AG04449 (cell line): Measurements from ENCODE around the gene PDLIM3.

Experiments used
- CTCF ChIA-PET: fragments of 350-600 bp; formaldehyde crosslinking; extraction: SDS; loops from one replicate; lab custom pipeline; 2021; ENCODE audit warnings: antibody characterized with exemption; lab: Yijun Ruan, JAX
- POLR2A ChIA-PET: fragments of 400-600, 350-600 bp; formaldehyde crosslinking; extraction: SDS; loops from one replicate; lab custom pipeline; 2020; ENCODE audit warnings: antibody characterized with exemption, inconsistent platforms; lab: Yijun Ruan, JAX
- DNase-seq: peaks from one replicate; pipeline ENCODE4 v3.0.0-alpha.2; 2010; ENCODE audit warnings: low read depth, low spot score
- H3K4me3 ChIP-seq: 2 replicates; pipeline ENCODE4 v1.5.1; 2011; ENCODE audit warnings: low read depth, mild to moderate bottlenecking, control low read depth, low read length
- CTCF ChIP-seq: IDR thresholded peaks from one replicate; pipeline ENCODE4 v1.5.1; 2011; ENCODE audit warnings: mild to moderate bottlenecking, moderate library complexity, low read length, control low read depth, inconsistent platforms; ENCODE audit not compliant: insufficient read depth; ENCODE audit errors: missing control alignments

Gene PDLIM3

DNA sequence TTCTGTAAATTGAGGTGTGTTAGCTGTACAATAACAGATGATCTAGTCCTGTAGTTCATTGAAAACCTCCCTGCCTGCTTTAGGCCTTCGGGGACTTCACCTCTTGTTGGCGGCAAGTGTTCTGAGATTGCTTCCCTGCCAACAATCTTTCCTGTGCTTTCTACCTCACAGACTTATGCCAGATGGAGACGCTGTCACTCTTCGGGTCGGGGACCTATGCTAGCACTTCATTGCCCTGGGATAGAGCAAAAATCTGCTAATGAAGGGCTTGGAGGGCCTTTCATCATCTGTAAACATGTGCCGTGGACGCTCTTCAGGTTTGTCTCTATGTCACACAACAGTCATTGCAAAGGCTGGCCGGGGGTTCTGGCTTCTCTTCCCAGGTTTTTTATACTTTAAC lies 4.7 kb upstream of the PDLIM3 start:
- no peak for DNase-seq
- no peak overlapping the region for H3K4me3 ChIP-seq
- POLR2A ChIA-PET, result no interaction called here
- TF ChIP-seq CTCF, result no peak
- CTCF ChIA-PET, result no interaction called here

GRCh38 chr4:185538806-185539205 lies 3.5 kb upstream of the PDLIM3 start:
- H3K4me3 ChIP-seq, result no peak overlapping the region
- no peak for TF ChIP-seq CTCF
- CTCF ChIA-PET, result no interaction called here
- POLR2A ChIA-PET, result no interaction called here
- DNase-seq, result no peak

DNA sequence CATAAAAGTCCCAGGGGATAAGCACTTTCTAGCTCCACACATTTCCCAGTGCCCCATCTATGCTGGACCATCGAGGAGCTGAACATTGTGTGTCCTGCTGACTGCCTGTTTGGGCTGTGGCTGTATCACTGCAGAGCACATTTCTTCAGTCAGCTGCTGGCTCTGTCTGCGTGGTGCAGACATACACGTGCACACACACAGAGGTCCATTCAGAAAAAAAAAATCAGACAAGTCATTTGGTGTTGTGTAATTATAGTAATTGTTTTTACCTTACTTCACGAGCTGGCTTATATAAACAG lies 1.1 kb upstream of the PDLIM3 start:
- CTCF ChIA-PET, result no interaction called here
- H3K4me3 ChIP-seq, result peak overlapping the region; percentile 6; the same call in 1 of the 2 replicates
- no peak for TF ChIP-seq CTCF
- POLR2A ChIA-PET, result no interaction called here
- no peak for DNase-seq

GRCh38 chr4:185535612-185536410 lies 504 bp upstream of the PDLIM3 start:
- CTCF ChIA-PET, result no interaction called here
- POLR2A ChIA-PET, result no interaction called here
- TF ChIP-seq CTCF, result no peak
- peak overlapping the region; percentile 52 for H3K4me3 ChIP-seq
- DNase-seq, result no peak

DNA sequence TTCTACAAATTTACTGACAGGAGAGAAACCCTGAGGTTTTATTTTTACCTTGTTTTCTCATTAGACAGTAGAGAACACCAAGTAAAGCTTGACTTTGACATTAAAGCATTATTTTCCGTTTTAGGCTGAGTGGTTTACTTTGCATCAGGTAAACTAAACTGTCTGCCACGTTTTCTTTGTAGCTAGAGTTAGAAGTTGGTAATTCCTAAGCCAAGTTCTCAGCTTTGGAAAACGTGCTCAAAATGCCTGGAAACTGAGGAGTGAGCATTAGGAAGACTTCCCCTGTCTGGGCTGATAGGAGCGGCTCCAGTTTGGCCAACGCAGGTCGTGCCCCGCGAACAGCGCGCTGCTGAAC lies 819 bp downstream of the PDLIM3 start:
- ChIA-PET POLR2A (no interaction called here), CTCF (interaction anchor here (0.9 kb wide), 1 partner anchor 63 kb away, joined by 3 read pairs; no protein-coding TSS in a partner anchor)
- DNase-seq, result no peak
- peak overlapping the region; percentile 52 for H3K4me3 ChIP-seq
- no peak for TF ChIP-seq CTCF

DNA sequence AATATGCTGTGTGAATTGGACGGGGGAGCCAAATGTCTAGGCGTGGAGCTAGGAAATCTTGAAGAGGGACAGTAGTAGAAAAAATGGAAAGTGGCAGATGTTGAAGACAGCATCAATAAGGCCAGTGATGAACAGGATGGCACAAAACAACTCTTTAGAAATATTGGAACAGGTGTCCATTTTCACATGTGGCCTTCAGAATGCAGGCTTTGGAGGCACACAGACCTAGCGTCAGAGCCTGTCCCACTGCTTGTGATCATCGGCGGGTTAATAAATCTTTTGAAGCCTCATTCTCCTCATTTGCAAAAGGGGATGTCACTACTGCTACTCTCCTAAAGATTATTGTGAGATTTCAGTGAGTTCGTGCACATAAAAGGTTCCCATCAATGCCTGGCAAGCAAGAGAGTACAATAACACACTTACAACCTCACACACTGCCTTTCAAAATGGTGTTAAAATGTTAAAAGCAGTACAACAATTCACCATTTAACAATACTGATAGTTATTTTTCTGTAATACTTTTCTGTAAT lies 2.4 kb downstream of the PDLIM3 start:
- no peak for TF ChIP-seq CTCF
- no peak overlapping the region for H3K4me3 ChIP-seq
- ChIA-PET POLR2A (no interaction called here), CTCF (no interaction called here)
- no peak for DNase-seq
